Endothelial cell of umbilical vein (primary cell): ENCODE measurements around the gene CDH15. TPM values are rescaled to one million over a fixed set of nuclear protein-coding genes. Genes with fewer than 3 reads are reported as not detected.

Experiments used
- BruUV-seq: library from RNA; stranded (reverse); fragments of 400-500 nt; replicated peaks from 2 replicates; lab custom pipeline; 2021; lab: Mats Ljungman, UMichigan
- CTCF ChIA-PET: fragments of 300-600, 350-600 bp; sonication (Branson Sonifier 250); formaldehyde crosslinking; loops from one replicate; lab custom pipeline; 2021; ENCODE audit warnings: antibody characterized with exemption, inconsistent platforms; lab: Charles Lee
- POLR2A ChIA-PET: fragments of 300-600, 350-600 bp; sonication (Branson Sonifier 250); formaldehyde crosslinking; loops from one replicate; lab custom pipeline; 2021; ENCODE audit warnings: antibody characterized with exemption, inconsistent platforms; lab: Charles Lee
- DNase-seq: peaks from one replicate; pipeline ENCODE4 v3.0.0-alpha.2; 2011; ENCODE audit warnings: low read depth, low spot score
- FAIRE-seq: peaks from 2 replicates; lab custom pipeline; 2011; peaks lifted over from hg19 to GRCh38; lab: Jason Lieb, UNC
- H2AFZ ChIP-seq: 2 replicates; pipeline ENCODE4 v1.6.0; 2012; ENCODE audit warnings: low read depth, low read length, control low read depth, inconsistent platforms
- H3K27ac ChIP-seq: 2 replicates; pipeline ENCODE4 v1.5.1; 2011; ENCODE audit warnings: low read depth, mild to moderate bottlenecking, control low read depth, low read length, moderate library complexity; ENCODE audit not compliant: insufficient read depth
- H3K27me3 ChIP-seq, 2 experiments: 2 replicates each; pipeline versions ENCODE4 v1.6.0 to v1.6.1; 2011; ENCODE audit warnings: low read length in 2 of 2, mixed read lengths in 1 of 2; ENCODE audit not compliant: control insufficient read depth in 2 of 2, insufficient read depth in 2 of 2
- H3K36me3 ChIP-seq, 2 experiments: 2 replicates in 1 of 2; 3 replicates in 1 of 2; pipeline ENCODE4 v1.5.1; 2011; ENCODE audit warnings: low read length in 2 of 2, mild to moderate bottlenecking in 1 of 2, moderate library complexity in 1 of 2; ENCODE audit not compliant: control insufficient read depth in 2 of 2, insufficient read depth in 2 of 2; ENCODE audit errors: extremely low read depth in 1 of 2
- H3K4me1 ChIP-seq: 3 replicates; pipeline ENCODE4 v1.5.1; 2011; ENCODE audit warnings: mild to moderate bottlenecking, low read length; ENCODE audit not compliant: control insufficient read depth, insufficient read depth; ENCODE audit errors: extremely low read depth
- H3K4me2 ChIP-seq: 2 replicates; pipeline ENCODE4 v1.6.1; 2011; ENCODE audit warnings: low read length, control low read depth, mixed read lengths; ENCODE audit not compliant: insufficient read depth
- H3K4me3 ChIP-seq, 3 experiments: fragments of 200-600 bp in 1 of 3; sonication (generic), shearing (Covaris generic) in 1 of 3; replicated peaks in 1 of 3; 2 replicates each; pipeline ENCODE4 v1.5.1; 2011 to 2016; ENCODE audit warnings: control low read depth in 3 of 3, low read length in 3 of 3, mild to moderate bottlenecking in 2 of 3, inconsistent platforms in 1 of 3, low read depth in 1 of 3, moderate library complexity in 1 of 3; ENCODE audit not compliant: insufficient read depth in 1 of 3
- H3K79me2 ChIP-seq: 2 replicates; pipeline ENCODE4 v1.6.0; 2012; ENCODE audit warnings: low read length, inconsistent platforms; ENCODE audit not compliant: control insufficient read depth, insufficient read depth
- H3K9ac ChIP-seq: replicated peaks from 2 replicates; pipeline ENCODE3; 2011; ENCODE audit warnings: low read length, control low read depth; ENCODE audit not compliant: insufficient read depth; ENCODE audit errors: extremely low read depth
- H3K9me1 ChIP-seq: replicated peaks from 3 replicates; pipeline ENCODE4 v1.6.0; 2011; ENCODE audit warnings: mild to moderate bottlenecking, low read length; ENCODE audit not compliant: control insufficient read depth, insufficient read depth; ENCODE audit errors: extremely low read depth
- H3K9me3 ChIP-seq: replicated peaks from 2 replicates; pipeline ENCODE4 v1.5.1; 2012; ENCODE audit warnings: low read length, inconsistent platforms; ENCODE audit not compliant: control insufficient read depth, insufficient read depth
- H4K20me1 ChIP-seq: replicated peaks from 2 replicates; pipeline ENCODE3; 2011; ENCODE audit warnings: mild to moderate bottlenecking, low read length; ENCODE audit not compliant: control insufficient read depth, insufficient read depth; ENCODE audit errors: extremely low read depth
- CTCF ChIP-seq, 2 donors: IDR thresholded peaks; 1 replicate in 1 of 2; 2 replicates in 1 of 2; pipeline ENCODE4 v1.5.1; 2011; ENCODE audit warnings: low read length in 2 of 2, mild to moderate bottlenecking in 2 of 2, moderate library complexity in 2 of 2, control low read depth in 1 of 2, inconsistent platforms in 1 of 2, low read depth in 1 of 2; ENCODE audit not compliant: insufficient read depth in 1 of 2; ENCODE audit errors: extremely low read depth in 1 of 2
- EZH2 ChIP-seq: IDR thresholded peaks from 2 replicates; pipeline ENCODE4 v1.6.1; 2012; ENCODE audit warnings: borderline replicate concordance, low read depth, mild to moderate bottlenecking, moderate library complexity, low read length, inconsistent platforms; ENCODE audit not compliant: severe bottlenecking
- FOS ChIP-seq: IDR thresholded peaks from 2 replicates; pipeline ENCODE4 v1.6.1; 2011; ENCODE audit warnings: mild to moderate bottlenecking, low read length, moderate library complexity, borderline replicate concordance; ENCODE audit not compliant: insufficient read depth
- MAX ChIP-seq: IDR thresholded peaks from 2 replicates; pipeline ENCODE4 v1.6.1; 2011; ENCODE audit not compliant: insufficient read depth, insufficient read length
- MYC ChIP-seq: IDR thresholded peaks from one replicate; pipeline ENCODE4 v1.6.1; 2011; ENCODE audit warnings: mild to moderate bottlenecking, low read depth, low read length
- POLR2A ChIP-seq: IDR thresholded peaks from 2 replicates; pipeline ENCODE4 v1.6.1; 2012; ENCODE audit warnings: low read depth, mild to moderate bottlenecking, control low read depth, low read length
- POLR2AphosphoS5 ChIP-seq: IDR thresholded peaks from 2 replicates; pipeline ENCODE4 v1.6.1; 2012; ENCODE audit warnings: low read depth, mild to moderate bottlenecking, control low read depth, low read length, moderate library complexity; ENCODE audit not compliant: insufficient read depth
- dilution Hi-C: fragments of 300-500 bp; cut with MboI; formaldehyde crosslinking; loops from one replicate; pipeline ENCODE4 v1.15.0; 2019; ENCODE audit warnings: low sequenced_read_pairs; ENCODE audit not compliant: extremely low pct_ligation_motif_present
- intact Hi-C: fragments of 100-400 bp; cut with micrococcal nuclease; formaldehyde crosslinking; loops from one replicate; pipeline ENCODE4 v1.10.0; 2022
- polyA plus RNA-seq, 4 experiments: library from polyadenylated mRNA; depleted of rRNA in 3 of 4; stranded (reverse) in 3 of 4; unstranded in 1 of 4; fragments of >200 nt; gene quantifications; 2 replicates each; pipeline versions ENCODE4 v1.2.1 to v1.2.3, GENCODE V29; 2011 to 2012; ENCODE audit warnings: missing spikeins in 1 of 4
- total RNA-seq: library from RNA; stranded (reverse); gene quantifications from 2 replicates; pipeline ENCODE4 v1.2.3, GENCODE V29; 2021

Gene CDH15
- total and polyA plus RNA-seq, 2 donors (not counting 3 experiments of a cell fraction or from before 2014, with no cell fraction given): 0.44 TPM; not detected in 1

GRCh38 chr16:89183463-89183862 lies 11.9 kb downstream of the CDH15 start:
- FAIRE-seq: no peak
- TF ChIP-seq POLR2AphosphoS5 (no peak), FOS (no peak), EZH2 (no peak), POLR2A (no peak), MAX (no peak), CTCF (IDR thresholded peaks at IDR 0.05; ENCODE audit: extremely low read depth in 1 of 2, insufficient read depth in 1 of 2, low read depth in 1 of 2, low read length in 2 of 2) (no peak), MYC (no peak)
- CTCF ChIA-PET: interaction anchor here (1.8 kb wide), 1 partner anchor 9 kb away, joined by 4 read pairs; no protein-coding TSS in a partner anchor
- no peaks in the 10 kb centered on the region for H4K20me1 ChIP-seq
- no peak overlapping the region for H3K9ac ChIP-seq
- POLR2A ChIA-PET: no interaction called here
- intact Hi-C loops (no loop called here), dilution Hi-C loops (no loop called here)
- H3K9me1 ChIP-seq: no peaks in the 10 kb centered on the region
- peaks cover 0 to 4% of the 10 kb centered on the region in 2 experiments for H3K27me3 ChIP-seq
- DNase-seq: no peak
- no peak overlapping the region for H3K4me2 ChIP-seq
- no TSS peak for BruUV-seq
- no peak overlapping the region for H3K4me3 ChIP-seq
- H2AFZ ChIP-seq: no peak overlapping the region
- no peaks in the 10 kb centered on the region for H3K4me1 ChIP-seq
- no peak overlapping the region for H3K27ac ChIP-seq
- no peaks in the 10 kb centered on the region for H3K36me3 ChIP-seq
- H3K9me3 ChIP-seq: no peaks in the 10 kb centered on the region
- no peaks in the 10 kb centered on the region for H3K79me2 ChIP-seq
